H1 (cell line): Measurements from ENCODE around the gene ANKRD40. TPM values are rescaled to one million over a fixed set of nuclear protein-coding genes. Genes with fewer than 3 reads are reported as not detected.

Experiments used
- GABPA ChIP-seq: IDR thresholded peaks from 2 replicates; pipeline ENCODE4 v1.6.1; 2011; ENCODE audit warnings: mild to moderate bottlenecking, low read length, moderate library complexity, borderline replicate concordance; ENCODE audit not compliant: insufficient read depth
- HDAC6 ChIP-seq: IDR thresholded peaks from one replicate; pipeline ENCODE4 v1.7.1; 2012; ENCODE audit warnings: low read depth, mild to moderate bottlenecking, inconsistent platforms, low read length, moderate library complexity
- KDM5A ChIP-seq: fragments of 200-600 bp; IDR thresholded peaks from 2 replicates; pipeline ENCODE4 v1.7.1; 2012; ENCODE audit warnings: mild to moderate bottlenecking, low read length, inconsistent platforms, mixed read lengths
- RAD21 ChIP-seq, 2 experiments: IDR thresholded peaks in 1 of 2; conservative IDR thresholded peaks in 1 of 2; 2 replicates each; pipeline ENCODE4 v1.6.1; 2011; ENCODE audit warnings: low read depth in 2 of 2, low read length in 2 of 2, improper control_type of control experiment in 1 of 2, inconsistent platforms in 1 of 2, mild to moderate bottlenecking in 1 of 2, moderate library complexity in 1 of 2
- SP1 ChIP-seq: IDR thresholded peaks from 2 replicates; pipeline ENCODE4 v1.6.1; 2011; ENCODE audit warnings: low read depth, low read length
- TAF1 ChIP-seq: IDR thresholded peaks from 2 replicates; pipeline ENCODE4 v1.6.1; 2011; ENCODE audit warnings: mild to moderate bottlenecking, low read depth, low read length
- YY1 ChIP-seq: IDR thresholded peaks from 2 replicates; pipeline ENCODE4 v1.6.1; 2011; ENCODE audit warnings: low read depth, mild to moderate bottlenecking, low read length
- ZNF274 ChIP-seq: IDR thresholded peaks from 2 replicates; pipeline ENCODE4 v1.7.0; 2012; ENCODE audit warnings: low read length, borderline replicate concordance; ENCODE audit errors: extremely low read depth
- polyA plus RNA-seq, 7 experiments: library from polyadenylated mRNA; depleted of rRNA in 3 of 7; stranded (reverse) in 5 of 7; unstranded in 2 of 7; fragments of >200 nt in 5 of 7; fragments of 200-250 nt in 2 of 7; gene quantifications; 1 replicate in 5 of 7; 2 replicates in 1 of 7; 4 replicates in 1 of 7; pipeline versions ENCODE4 v1.2.1 to v1.2.3, GENCODE V29; 2011 to 2013; ENCODE audit warnings: missing spikeins in 2 of 7, mixed read lengths in 2 of 7
- total RNA-seq: library from RNA; stranded (reverse); fragmentation: NEBNext Ultra II Directional; extraction: Animal tissue kit (Norgen Biotek cat#: 25700); gene quantifications from 2 replicates; pipeline ENCODE4 v1.2.1, GENCODE V29; 2021
- TF ChIP-seq, protein P1 (sequence below): fragments of 300-600 bp; sonication (generic); IDR thresholded peaks from 2 replicates; pipeline ENCODE4 v1.7.1; 2012; ENCODE audit warnings: low read length, moderate library complexity, mild to moderate bottlenecking, inconsistent platforms; ENCODE audit not compliant: insufficient replicate concordance
- TF ChIP-seq, protein P2 (sequence below): IDR thresholded peaks from 2 replicates; pipeline ENCODE4 v1.6.1; 2012; ENCODE audit warnings: inconsistent platforms

ANKRD40 gene
- total and polyA plus RNA-seq, 2 of the 8 experiments (the other 6 are each of a cell fraction or from before 2014, with no cell fraction given) = 26.1 to 50.1 TPM

DNA sequence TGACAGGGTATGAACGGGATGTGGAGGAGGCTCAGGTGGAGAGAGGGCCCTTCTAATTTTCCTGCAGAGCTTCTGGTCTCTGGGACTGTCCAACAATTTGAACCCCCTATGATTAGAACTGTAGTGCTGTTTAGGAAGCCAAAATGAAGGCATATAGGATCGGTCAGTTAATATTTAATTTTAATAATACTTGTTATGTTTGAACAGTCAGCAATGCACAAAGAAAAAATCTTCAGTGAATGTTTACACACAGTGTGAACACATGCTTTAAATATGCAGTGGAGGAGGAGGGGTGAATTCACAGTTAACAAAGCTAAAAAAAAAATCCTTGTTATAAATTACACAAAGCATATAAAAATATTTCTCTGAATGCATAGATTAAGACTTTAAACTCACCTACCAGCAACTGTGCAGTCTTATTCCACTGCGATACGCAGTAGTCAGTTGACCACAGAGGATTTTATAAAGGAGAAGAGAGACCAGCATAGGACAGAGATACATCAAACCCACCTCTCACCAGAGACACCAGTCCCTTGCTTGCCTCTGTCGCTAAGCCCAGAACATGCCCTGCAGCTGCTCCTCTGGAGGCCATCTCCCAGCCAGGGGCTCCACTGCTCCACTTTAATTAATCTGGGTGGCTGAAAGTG is 14.6 kb downstream of the ANKRD40 start (continued):
- TF ChIP-seq, protein P1, sequence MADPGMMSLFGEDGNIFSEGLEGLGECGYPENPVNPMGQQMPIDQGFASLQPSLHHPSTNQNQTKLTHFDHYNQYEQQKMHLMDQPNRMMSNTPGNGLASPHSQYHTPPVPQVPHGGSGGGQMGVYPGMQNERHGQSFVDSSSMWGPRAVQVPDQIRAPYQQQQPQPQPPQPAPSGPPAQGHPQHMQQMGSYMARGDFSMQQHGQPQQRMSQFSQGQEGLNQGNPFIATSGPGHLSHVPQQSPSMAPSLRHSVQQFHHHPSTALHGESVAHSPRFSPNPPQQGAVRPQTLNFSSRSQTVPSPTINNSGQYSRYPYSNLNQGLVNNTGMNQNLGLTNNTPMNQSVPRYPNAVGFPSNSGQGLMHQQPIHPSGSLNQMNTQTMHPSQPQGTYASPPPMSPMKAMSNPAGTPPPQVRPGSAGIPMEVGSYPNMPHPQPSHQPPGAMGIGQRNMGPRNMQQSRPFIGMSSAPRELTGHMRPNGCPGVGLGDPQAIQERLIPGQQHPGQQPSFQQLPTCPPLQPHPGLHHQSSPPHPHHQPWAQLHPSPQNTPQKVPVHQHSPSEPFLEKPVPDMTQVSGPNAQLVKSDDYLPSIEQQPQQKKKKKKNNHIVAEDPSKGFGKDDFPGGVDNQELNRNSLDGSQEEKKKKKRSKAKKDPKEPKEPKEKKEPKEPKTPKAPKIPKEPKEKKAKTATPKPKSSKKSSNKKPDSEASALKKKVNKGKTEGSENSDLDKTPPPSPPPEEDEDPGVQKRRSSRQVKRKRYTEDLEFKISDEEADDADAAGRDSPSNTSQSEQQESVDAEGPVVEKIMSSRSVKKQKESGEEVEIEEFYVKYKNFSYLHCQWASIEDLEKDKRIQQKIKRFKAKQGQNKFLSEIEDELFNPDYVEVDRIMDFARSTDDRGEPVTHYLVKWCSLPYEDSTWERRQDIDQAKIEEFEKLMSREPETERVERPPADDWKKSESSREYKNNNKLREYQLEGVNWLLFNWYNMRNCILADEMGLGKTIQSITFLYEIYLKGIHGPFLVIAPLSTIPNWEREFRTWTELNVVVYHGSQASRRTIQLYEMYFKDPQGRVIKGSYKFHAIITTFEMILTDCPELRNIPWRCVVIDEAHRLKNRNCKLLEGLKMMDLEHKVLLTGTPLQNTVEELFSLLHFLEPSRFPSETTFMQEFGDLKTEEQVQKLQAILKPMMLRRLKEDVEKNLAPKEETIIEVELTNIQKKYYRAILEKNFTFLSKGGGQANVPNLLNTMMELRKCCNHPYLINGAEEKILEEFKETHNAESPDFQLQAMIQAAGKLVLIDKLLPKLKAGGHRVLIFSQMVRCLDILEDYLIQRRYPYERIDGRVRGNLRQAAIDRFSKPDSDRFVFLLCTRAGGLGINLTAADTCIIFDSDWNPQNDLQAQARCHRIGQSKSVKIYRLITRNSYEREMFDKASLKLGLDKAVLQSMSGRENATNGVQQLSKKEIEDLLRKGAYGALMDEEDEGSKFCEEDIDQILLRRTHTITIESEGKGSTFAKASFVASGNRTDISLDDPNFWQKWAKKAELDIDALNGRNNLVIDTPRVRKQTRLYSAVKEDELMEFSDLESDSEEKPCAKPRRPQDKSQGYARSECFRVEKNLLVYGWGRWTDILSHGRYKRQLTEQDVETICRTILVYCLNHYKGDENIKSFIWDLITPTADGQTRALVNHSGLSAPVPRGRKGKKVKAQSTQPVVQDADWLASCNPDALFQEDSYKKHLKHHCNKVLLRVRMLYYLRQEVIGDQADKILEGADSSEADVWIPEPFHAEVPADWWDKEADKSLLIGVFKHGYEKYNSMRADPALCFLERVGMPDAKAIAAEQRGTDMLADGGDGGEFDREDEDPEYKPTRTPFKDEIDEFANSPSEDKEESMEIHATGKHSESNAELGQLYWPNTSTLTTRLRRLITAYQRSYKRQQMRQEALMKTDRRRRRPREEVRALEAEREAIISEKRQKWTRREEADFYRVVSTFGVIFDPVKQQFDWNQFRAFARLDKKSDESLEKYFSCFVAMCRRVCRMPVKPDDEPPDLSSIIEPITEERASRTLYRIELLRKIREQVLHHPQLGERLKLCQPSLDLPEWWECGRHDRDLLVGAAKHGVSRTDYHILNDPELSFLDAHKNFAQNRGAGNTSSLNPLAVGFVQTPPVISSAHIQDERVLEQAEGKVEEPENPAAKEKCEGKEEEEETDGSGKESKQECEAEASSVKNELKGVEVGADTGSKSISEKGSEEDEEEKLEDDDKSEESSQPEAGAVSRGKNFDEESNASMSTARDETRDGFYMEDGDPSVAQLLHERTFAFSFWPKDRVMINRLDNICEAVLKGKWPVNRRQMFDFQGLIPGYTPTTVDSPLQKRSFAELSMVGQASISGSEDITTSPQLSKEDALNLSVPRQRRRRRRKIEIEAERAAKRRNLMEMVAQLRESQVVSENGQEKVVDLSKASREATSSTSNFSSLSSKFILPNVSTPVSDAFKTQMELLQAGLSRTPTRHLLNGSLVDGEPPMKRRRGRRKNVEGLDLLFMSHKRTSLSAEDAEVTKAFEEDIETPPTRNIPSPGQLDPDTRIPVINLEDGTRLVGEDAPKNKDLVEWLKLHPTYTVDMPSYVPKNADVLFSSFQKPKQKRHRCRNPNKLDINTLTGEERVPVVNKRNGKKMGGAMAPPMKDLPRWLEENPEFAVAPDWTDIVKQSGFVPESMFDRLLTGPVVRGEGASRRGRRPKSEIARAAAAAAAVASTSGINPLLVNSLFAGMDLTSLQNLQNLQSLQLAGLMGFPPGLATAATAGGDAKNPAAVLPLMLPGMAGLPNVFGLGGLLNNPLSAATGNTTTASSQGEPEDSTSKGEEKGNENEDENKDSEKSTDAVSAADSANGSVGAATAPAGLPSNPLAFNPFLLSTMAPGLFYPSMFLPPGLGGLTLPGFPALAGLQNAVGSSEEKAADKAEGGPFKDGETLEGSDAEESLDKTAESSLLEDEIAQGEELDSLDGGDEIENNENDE = no peak
- TF ChIP-seq GABPA (no peak), ZNF274 (no peak), RAD21 (IDR thresholded peaks at IDR 0.05 in 1 of 2, conservative IDR thresholded peaks at IDR 0.05 in 1 of 2; ENCODE audit: low read depth in 2 of 2, low read length in 2 of 2) (no peak), KDM5A (no peak), YY1 (no peak), TAF1 (no peak), SP1 (no peak), HDAC6 (no peak)
- TF ChIP-seq, protein P2, sequence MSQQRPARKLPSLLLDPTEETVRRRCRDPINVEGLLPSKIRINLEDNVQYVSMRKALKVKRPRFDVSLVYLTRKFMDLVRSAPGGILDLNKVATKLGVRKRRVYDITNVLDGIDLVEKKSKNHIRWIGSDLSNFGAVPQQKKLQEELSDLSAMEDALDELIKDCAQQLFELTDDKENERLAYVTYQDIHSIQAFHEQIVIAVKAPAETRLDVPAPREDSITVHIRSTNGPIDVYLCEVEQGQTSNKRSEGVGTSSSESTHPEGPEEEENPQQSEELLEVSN = no peak
